Measurements from ENCODE around the gene CNNM2. TPM values are rescaled to one million over a fixed set of nuclear protein-coding genes. Genes with fewer than 3 reads are reported as not detected.

Gene CNNM2
- total RNA-seq, 6 donors from 2014 or later = 6.4 to 33.5 (median 11.7) TPM

GRCh38 chr10:103007017-103007416, 88.9 kb downstream of the CNNM2 start:
- H3K4me3 ChIP-seq = no peak overlapping the region
- peaks cover 0 to 10% (median 6%) of the 10 kb centered on the region in 4 donors for H3K9me3 ChIP-seq
- no peak overlapping the region for H3K27ac ChIP-seq
- 93 to 96% methylated on average over 5 of the region's 5 CpGs for WGBS, 2 donors
- H3K4me1 ChIP-seq = no peaks in the 10 kb centered on the region
- no peaks in the 10 kb centered on the region for H3K36me3 ChIP-seq
- TF ChIP-seq POLR2AphosphoS5 (IDR thresholded peaks at IDR 0.05) = no peak
- TF ChIP-seq, protein P1, sequence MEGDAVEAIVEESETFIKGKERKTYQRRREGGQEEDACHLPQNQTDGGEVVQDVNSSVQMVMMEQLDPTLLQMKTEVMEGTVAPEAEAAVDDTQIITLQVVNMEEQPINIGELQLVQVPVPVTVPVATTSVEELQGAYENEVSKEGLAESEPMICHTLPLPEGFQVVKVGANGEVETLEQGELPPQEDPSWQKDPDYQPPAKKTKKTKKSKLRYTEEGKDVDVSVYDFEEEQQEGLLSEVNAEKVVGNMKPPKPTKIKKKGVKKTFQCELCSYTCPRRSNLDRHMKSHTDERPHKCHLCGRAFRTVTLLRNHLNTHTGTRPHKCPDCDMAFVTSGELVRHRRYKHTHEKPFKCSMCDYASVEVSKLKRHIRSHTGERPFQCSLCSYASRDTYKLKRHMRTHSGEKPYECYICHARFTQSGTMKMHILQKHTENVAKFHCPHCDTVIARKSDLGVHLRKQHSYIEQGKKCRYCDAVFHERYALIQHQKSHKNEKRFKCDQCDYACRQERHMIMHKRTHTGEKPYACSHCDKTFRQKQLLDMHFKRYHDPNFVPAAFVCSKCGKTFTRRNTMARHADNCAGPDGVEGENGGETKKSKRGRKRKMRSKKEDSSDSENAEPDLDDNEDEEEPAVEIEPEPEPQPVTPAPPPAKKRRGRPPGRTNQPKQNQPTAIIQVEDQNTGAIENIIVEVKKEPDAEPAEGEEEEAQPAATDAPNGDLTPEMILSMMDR (IDR thresholded peaks at IDR 0.05) = no peak
- H3K27me3 ChIP-seq = no peaks in the 10 kb centered on the region
- ATAC-seq (ENCODE audit: low FRiP score in 2 of 2) = no peak
- no peak for DNase-seq

DNA sequence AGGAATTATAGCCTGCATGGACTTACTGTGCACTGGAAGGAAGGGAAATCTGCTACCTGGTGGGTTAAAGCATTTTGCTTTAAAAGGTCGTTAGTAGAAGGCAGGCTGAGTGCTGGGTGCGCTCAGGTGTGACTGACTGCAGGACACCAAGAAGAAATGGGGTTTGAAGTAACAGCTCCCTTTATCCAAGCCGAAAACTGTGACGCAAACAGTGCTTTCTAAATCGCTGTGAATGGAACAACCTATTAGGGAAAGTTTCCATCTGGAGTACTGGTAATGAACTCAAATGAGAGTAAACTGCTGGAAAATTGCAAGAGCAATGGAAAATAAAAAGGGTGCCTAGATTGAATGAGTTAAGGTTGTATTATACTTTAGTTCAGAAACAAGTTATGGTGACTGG, 95.3 kb downstream of the CNNM2 start:
- no peaks in the 10 kb centered on the region for H3K9me3 ChIP-seq
- H3K4me3 ChIP-seq = no peak overlapping the region
- no peak overlapping the region for H3K27ac ChIP-seq
- no peak for ATAC-seq (ENCODE audit: low FRiP score in 2 of 2)
- no peak for DNase-seq
- 81 to 90% methylated on average over 5 of the region's 5 CpGs for WGBS, 2 donors
- H3K36me3 ChIP-seq = no peaks in the 10 kb centered on the region
- H3K27me3 ChIP-seq = no peaks in the 10 kb centered on the region
- no peaks in the 10 kb centered on the region for H3K4me1 ChIP-seq
- TF ChIP-seq POLR2AphosphoS5 (IDR thresholded peaks at IDR 0.05) (no peak), POLR2A (IDR thresholded peaks at IDR 0.05) (no peak), EP300 (IDR thresholded peaks at IDR 0.05) (no peak)
- TF ChIP-seq, protein P1 (IDR thresholded peaks at IDR 0.05) = no peak

GRCh38 chr10:103019425-103019824, 101.3 kb downstream of the CNNM2 start:
- Histone ChIP-seq H3K36me3 (no peaks in the 10 kb centered on the region), H3K27ac (no peak overlapping the region), H3K4me3 (no peak overlapping the region), H3K27me3 (no peaks in the 10 kb centered on the region), H3K4me1 (no peaks in the 10 kb centered on the region), H3K9me3 (no peaks in the 10 kb centered on the region)
- no peak for ATAC-seq (ENCODE audit: low FRiP score in 2 of 2)
- TF ChIP-seq EP300 (IDR thresholded peaks at IDR 0.05) = no peak
- no peak for TF ChIP-seq POLR2AphosphoS5 (IDR thresholded peaks at IDR 0.05)
- TF ChIP-seq, protein P1 (IDR thresholded peaks at IDR 0.05) = no peak
- no peak for DNase-seq
- WGBS, 2 donors = 95 to 99% methylated on average over 3 of the region's 3 CpGs

DNA sequence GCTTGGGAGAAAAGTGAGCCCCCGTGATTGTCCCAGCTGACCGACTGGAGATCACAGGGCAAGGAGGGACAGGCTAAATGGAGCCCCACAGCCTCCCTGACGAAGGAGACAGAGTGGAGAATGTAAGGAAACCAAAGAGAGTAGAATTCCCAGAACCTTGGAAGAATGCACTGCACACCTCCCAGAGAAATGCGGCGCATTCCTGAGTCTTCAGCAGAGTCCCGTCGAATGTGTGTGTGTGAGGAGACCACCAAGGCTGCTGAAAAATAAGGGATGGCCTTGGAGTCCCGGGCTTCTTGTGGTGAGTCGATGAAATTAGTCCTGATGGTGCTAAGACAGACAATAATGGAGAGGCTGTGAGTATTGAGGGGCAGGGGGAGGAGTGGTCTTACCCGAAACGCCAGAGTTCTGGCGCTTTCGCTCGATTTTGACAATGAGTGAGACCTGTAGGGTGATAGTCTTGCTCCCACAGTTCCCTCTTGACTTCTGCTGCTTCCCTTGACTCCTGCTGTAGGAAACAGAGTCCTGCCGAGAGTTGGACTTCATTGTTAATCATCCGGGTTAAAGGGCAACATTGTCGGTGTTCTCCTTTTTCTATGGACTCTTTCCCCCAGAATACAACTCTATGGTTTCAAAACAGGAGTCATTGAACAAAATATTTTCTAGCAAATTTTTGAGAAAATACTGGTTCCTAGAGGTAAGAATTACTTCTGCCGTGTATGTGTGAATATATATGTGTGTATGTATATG, 103.2 kb downstream of the CNNM2 start:
- Histone ChIP-seq H3K27me3 (no peaks in the 10 kb centered on the region), H3K36me3 (no peaks in the 10 kb centered on the region), H3K9me3 (no peaks in the 10 kb centered on the region), H3K27ac (no peak overlapping the region), H3K4me1 (no peaks in the 10 kb centered on the region), H3K4me3 (no peak overlapping the region)
- ATAC-seq (ENCODE audit: low FRiP score in 2 of 2) (no peak), DNase-seq (no peak)
- no peak for TF ChIP-seq POLR2AphosphoS5 (IDR thresholded peaks at IDR 0.05)
- no peak for TF ChIP-seq EP300 (IDR thresholded peaks at IDR 0.05)
- TF ChIP-seq POLR2A (IDR thresholded peaks at IDR 0.05) = no peak
- WGBS, 2 donors = 81 to 88% methylated on average over 18 of the region's 18 CpGs

DNA sequence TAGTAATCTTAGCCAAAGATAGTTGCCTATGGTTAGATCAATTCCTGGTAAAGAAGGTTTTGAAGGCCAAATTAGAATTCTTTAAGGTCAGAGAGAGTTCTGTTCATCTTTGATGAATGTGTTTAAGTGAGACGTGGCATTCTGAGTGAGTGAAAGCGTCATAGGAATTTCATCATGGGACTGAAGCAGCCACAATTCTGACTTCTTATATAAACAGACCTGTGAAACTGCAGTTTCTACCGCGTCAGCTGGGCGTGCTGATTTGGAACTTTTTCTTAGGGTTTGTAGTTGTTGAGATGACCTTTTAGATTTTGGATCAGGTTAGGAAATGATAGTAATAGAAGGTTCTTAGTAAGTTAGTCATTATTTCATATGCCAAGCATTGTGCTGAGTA, 103.8 kb downstream of the CNNM2 start:
- H3K27me3 ChIP-seq = no peaks in the 10 kb centered on the region
- no peaks in the 10 kb centered on the region for H3K9me3 ChIP-seq
- no peak overlapping the region for H3K27ac ChIP-seq
- H3K36me3 ChIP-seq = no peaks in the 10 kb centered on the region
- H3K4me3 ChIP-seq = no peak overlapping the region
- DNase-seq (no peak), ATAC-seq (ENCODE audit: low FRiP score in 2 of 2) (no peak)
- no peaks in the 10 kb centered on the region for H3K4me1 ChIP-seq
- WGBS, 2 donors = 48 to 60% methylated on average over 5 of the region's 5 CpGs
- TF ChIP-seq EP300 (IDR thresholded peaks at IDR 0.05) (no peak), POLR2AphosphoS5 (IDR thresholded peaks at IDR 0.05) (no peak), POLR2A (IDR thresholded peaks at IDR 0.05) (no peak)
- TF ChIP-seq, protein P1 (IDR thresholded peaks at IDR 0.05) = no peak
